ENCODE results near the gene AMOTL2. TPM values are rescaled to one million over a fixed set of nuclear protein-coding genes. Genes with fewer than 3 reads are reported as not detected.

AMOTL2 gene
- total RNA-seq, 4 donors from 2014 or later: 49.4 to 87.5 (median 61.4) TPM

DNA sequence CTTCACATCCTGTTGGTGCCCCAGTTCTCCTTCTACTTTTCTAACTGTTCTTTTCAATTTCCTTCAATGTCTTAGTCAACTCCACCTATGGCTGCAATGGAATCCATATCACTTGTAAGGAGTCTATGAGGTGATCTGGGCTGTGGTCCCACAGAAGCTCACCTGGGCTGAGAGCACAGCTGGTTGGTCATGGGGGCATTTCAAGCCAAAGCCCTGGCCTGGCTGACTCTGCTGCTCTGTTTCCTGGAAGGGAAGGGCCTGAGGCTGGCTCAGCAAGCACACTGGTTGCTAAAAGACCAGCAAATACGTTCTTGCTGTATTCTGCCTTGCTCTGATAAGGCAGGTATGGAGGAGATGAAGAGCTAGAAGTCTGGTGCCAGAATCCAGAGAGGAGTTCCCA, 29.0 kb downstream of the AMOTL2 start:
- Histone ChIP-seq H3K36me3 (no peaks in the 10 kb centered on the region), H3K9me3 (peaks cover 0 to 7% of the 10 kb centered on the region in 2 donors), H3K27ac (no peak overlapping the region), H3K27me3 (no peaks in the 10 kb centered on the region), H3K4me3 (no peak overlapping the region), H3K4me1 (no peaks in the 10 kb centered on the region)
- DNase-seq: peak in 1 of 2 donors; percentile 4
- TF ChIP-seq, protein P1, sequence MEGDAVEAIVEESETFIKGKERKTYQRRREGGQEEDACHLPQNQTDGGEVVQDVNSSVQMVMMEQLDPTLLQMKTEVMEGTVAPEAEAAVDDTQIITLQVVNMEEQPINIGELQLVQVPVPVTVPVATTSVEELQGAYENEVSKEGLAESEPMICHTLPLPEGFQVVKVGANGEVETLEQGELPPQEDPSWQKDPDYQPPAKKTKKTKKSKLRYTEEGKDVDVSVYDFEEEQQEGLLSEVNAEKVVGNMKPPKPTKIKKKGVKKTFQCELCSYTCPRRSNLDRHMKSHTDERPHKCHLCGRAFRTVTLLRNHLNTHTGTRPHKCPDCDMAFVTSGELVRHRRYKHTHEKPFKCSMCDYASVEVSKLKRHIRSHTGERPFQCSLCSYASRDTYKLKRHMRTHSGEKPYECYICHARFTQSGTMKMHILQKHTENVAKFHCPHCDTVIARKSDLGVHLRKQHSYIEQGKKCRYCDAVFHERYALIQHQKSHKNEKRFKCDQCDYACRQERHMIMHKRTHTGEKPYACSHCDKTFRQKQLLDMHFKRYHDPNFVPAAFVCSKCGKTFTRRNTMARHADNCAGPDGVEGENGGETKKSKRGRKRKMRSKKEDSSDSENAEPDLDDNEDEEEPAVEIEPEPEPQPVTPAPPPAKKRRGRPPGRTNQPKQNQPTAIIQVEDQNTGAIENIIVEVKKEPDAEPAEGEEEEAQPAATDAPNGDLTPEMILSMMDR (IDR thresholded peaks at IDR 0.05): no peak
- no peak for TF ChIP-seq POLR2A (IDR thresholded peaks at IDR 0.05)
- intact Hi-C loops (cut with DNase I; ENCODE audit: low total_unique reads): no loop called here

DNA sequence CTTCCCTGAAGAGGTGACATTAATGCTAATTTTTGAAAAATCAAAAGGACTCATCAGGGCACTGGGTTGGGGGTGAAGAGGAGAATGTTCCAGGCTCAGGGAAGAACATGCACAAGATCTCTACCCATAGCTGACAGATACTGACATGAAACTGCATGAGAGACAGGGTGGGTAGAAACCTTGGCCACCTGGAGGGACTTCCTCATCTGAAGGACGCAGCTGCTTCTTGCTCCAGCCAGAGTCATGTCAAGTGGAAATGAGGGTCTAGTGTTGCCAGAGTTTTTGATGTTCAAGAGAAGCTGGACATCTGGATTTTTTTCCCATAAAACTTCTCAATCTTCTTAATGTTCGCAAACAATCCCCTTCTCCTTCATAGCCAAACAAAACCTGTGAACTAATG, 29.7 kb downstream of the AMOTL2 start:
- Histone ChIP-seq H3K36me3 (no peaks in the 10 kb centered on the region), H3K27me3 (no peaks in the 10 kb centered on the region), H3K27ac (no peak overlapping the region), H3K4me1 (no peaks in the 10 kb centered on the region), H3K9me3 (peaks cover 0 to 7% of the 10 kb centered on the region in 2 donors), H3K4me3 (no peak overlapping the region)
- DNase-seq: no peak
- TF ChIP-seq POLR2A (IDR thresholded peaks at IDR 0.05): no peak
- TF ChIP-seq, protein P1 (IDR thresholded peaks at IDR 0.05): no peak
- intact Hi-C loops (cut with DNase I; ENCODE audit: low total_unique reads): no loop called here

DNA sequence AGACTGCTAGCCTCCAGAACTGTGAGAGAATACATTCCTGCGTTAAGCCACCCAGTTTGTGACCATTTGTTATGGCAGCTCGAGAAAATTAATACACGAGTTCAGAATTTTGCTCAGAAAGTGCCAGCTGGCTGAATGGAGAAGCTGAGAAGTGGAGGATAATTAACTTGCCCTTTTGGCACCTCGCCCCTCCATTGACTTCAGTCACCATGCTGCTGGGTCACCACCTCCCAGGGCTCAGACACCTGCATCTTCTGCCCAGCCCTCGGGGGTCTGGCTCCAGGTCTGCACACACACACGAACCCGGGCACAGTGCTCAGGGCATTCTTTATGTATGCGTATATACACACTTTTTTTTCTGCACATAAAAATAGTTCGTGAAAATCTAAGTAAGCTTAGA, 32.0 kb downstream of the AMOTL2 start:
- intact Hi-C loops (cut with DNase I; ENCODE audit: low total_unique reads): no loop called here
- Histone ChIP-seq H3K27me3 (no peaks in the 10 kb centered on the region), H3K9me3 (peaks cover 0 to 7% of the 10 kb centered on the region in 2 donors), H3K27ac (no peak overlapping the region), H3K4me1 (no peaks in the 10 kb centered on the region), H3K4me3 (no peak overlapping the region), H3K36me3 (no peaks in the 10 kb centered on the region)
- TF ChIP-seq, protein P1 (IDR thresholded peaks at IDR 0.05): no peak
- TF ChIP-seq POLR2A (IDR thresholded peaks at IDR 0.05): no peak
- DNase-seq: peak in 1 of 2 donors; percentile 11

DNA sequence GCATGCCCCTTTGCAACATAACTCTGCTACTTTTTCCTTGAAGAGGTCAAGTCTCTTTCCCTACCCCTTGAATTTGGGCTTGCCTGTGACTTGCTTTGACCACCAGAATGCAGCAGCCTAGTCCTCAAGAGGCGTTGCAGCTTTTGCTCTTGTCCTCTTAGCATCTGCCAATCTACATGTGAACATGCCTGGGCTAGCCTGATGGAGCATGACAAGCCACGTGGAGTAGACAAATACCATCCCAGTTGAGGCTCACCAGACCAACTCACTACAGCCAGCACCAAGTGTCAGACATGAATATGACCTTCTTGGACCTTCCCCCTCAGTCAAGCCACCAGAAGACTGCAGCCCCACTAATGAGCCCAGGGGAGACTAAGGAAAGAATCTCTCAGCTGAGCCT, 32.9 kb downstream of the AMOTL2 start:
- no peak overlapping the region for H3K4me3 ChIP-seq
- H3K9me3 ChIP-seq: peaks cover 0 to 2% of the 10 kb centered on the region in 2 donors
- no peaks in the 10 kb centered on the region for H3K36me3 ChIP-seq
- DNase-seq: no peak
- TF ChIP-seq, protein P1 (IDR thresholded peaks at IDR 0.05): no peak
- no peak for TF ChIP-seq POLR2A (IDR thresholded peaks at IDR 0.05)
- H3K27ac ChIP-seq: no peak overlapping the region
- intact Hi-C loops (cut with DNase I; ENCODE audit: low total_unique reads): no loop called here
- no peaks in the 10 kb centered on the region for H3K27me3 ChIP-seq
- H3K4me1 ChIP-seq: no peaks in the 10 kb centered on the region

DNA sequence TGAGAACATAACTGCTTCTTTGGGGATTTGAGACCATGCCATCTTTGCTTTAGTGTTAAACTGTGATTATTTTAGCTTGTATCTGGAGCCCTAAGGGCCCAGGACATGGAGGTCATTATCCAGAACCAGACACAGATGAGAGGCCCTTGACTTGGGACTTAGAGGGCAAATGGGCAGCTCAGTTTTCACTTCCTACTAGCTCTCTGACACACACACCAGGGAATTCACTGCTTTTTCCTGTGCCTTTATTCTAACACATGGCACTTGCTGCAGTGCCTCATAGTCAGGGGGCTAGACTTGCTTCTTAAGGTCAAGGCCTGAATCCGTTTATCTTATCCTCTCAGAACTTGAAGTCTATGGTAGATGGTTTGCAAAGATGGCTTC, 33.3 kb downstream of the AMOTL2 start:
- Histone ChIP-seq H3K4me3 (no peak overlapping the region), H3K4me1 (no peaks in the 10 kb centered on the region), H3K9me3 (no peaks in the 10 kb centered on the region), H3K36me3 (no peaks in the 10 kb centered on the region), H3K27me3 (no peaks in the 10 kb centered on the region), H3K27ac (no peak overlapping the region)
- TF ChIP-seq, protein P1 (IDR thresholded peaks at IDR 0.05): no peak
- no peak for TF ChIP-seq POLR2A (IDR thresholded peaks at IDR 0.05)
- intact Hi-C loops (cut with DNase I; ENCODE audit: low total_unique reads): no loop called here
- no peak for DNase-seq
